NT2/D1 (cell line): ENCODE results near the gene BCOR.

Experiments
- YY1 ChIP-seq: IDR thresholded peaks from 2 replicates; pipeline ENCODE4 v1.6.1; 2011; ENCODE audit not compliant: insufficient read length, insufficient read depth
- ZNF274 ChIP-seq: IDR thresholded peaks from 2 replicates; pipeline ENCODE4 v1.6.1; 2011; ENCODE audit warnings: mild to moderate bottlenecking, low read depth, low read length

DNA sequence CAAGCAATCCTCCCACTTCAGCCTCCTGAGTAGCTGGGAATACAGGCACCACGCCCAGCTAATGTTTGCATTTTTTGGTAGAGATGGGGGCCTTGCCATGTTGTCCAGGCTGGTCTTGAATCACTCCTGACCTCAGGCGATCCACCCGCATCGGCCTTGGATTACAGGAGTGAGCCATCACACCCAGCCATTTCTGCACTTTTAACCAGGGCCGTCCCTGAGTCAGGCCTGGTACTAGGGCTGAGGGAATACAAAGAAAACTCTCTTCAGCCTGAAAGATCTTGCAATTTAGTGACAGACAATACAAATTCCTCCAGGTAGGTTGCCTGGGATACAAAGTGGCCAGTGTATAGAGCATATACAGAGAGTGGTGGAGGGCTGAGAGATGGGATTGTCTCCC lies 65.8 kb downstream of the BCOR start:
- no peak for TF ChIP-seq ZNF274
- TF ChIP-seq YY1 = no peak
